Osteocyte (in vitro differentiated cells): ENCODE data around the gene ECE1. TPM values are rescaled to one million over a fixed set of nuclear protein-coding genes. Genes with fewer than 3 reads are reported as not detected.
"Not testable (repeated sequence)": the region's sequence is repeated elsewhere in the genome, so short reads cannot be mapped to it uniquely, and the experiment has no call there.

ENCODE experiments used
- DNase-seq: peaks from one replicate; pipeline ENCODE4 v3.0.0; 2021; ENCODE audit warnings: mixed read lengths; ENCODE audit not compliant: unreplicated experiment; ENCODE audit errors: extremely low spot score
- H3K27ac Mint-ChIP-seq: one replicate; pipeline ENCODE4 v1.8.0; 2021; ENCODE audit warnings: mild to moderate bottlenecking, mixed read lengths; ENCODE audit not compliant: unreplicated experiment
- H3K27me3 Mint-ChIP-seq: one replicate; pipeline ENCODE4 v1.8.0; 2021; ENCODE audit warnings: mixed read lengths; ENCODE audit not compliant: unreplicated experiment
- H3K36me3 Mint-ChIP-seq: one replicate; pipeline ENCODE4 v1.8.0; 2021; ENCODE audit warnings: mixed read lengths; ENCODE audit not compliant: unreplicated experiment
- H3K4me1 Mint-ChIP-seq: one replicate; pipeline ENCODE4 v1.8.0; 2021; ENCODE audit warnings: mixed read lengths; ENCODE audit not compliant: unreplicated experiment
- H3K4me3 Mint-ChIP-seq: one replicate; pipeline ENCODE4 v1.8.0; 2021; ENCODE audit warnings: mild to moderate bottlenecking, moderate library complexity, mixed read lengths; ENCODE audit not compliant: unreplicated experiment
- H3K9me3 Mint-ChIP-seq: one replicate; pipeline ENCODE4 v1.8.0; 2021; ENCODE audit warnings: mixed read lengths; ENCODE audit not compliant: unreplicated experiment
- CTCF ChIP-seq: fragments of 200-600 bp; sonication (generic); IDR thresholded peaks from 2 replicates; pipeline ENCODE4 v1.5.0; 2021; ENCODE audit warnings: antibody characterized with exemption, mild to moderate bottlenecking, moderate library complexity
- total RNA-seq: library from RNA; stranded (reverse); gene quantifications from 2 replicates; pipeline ENCODE4 v1.2.1, GENCODE V29; 2021

The ECE1 gene
- total RNA-seq, 1 donor from 2014 or later: 217 TPM

GRCh38 chr1:21206117-21206516 is 84.1 kb downstream of the ECE1 start:
- H3K27me3 Mint-ChIP-seq: no peaks in the 10 kb centered on the region
- H3K9me3 Mint-ChIP-seq: no peaks in the 10 kb centered on the region
- H3K4me1 Mint-ChIP-seq: no peaks in the 10 kb centered on the region
- no peaks in the 10 kb centered on the region for H3K36me3 Mint-ChIP-seq
- H3K27ac Mint-ChIP-seq: no peak overlapping the region
- no peak for DNase-seq
- no peak for TF ChIP-seq CTCF
- no peak overlapping the region for H3K4me3 Mint-ChIP-seq

- H3K4me3 Mint-ChIP-seq: no peak overlapping the region
- no peak for TF ChIP-seq CTCF
- H3K27me3 Mint-ChIP-seq: no peaks in the 10 kb centered on the region
- no peak for DNase-seq
- no peaks in the 10 kb centered on the region for H3K4me1 Mint-ChIP-seq
- H3K9me3 Mint-ChIP-seq: no peaks in the 10 kb centered on the region
- H3K36me3 Mint-ChIP-seq: no peaks in the 10 kb centered on the region
- H3K27ac Mint-ChIP-seq: no peak overlapping the region
Observed at GRCh38 chr1:21205416-21205815, 84.8 kb downstream of the ECE1 start.

GRCh38 chr1:21201650-21202049 is 88.6 kb downstream of the ECE1 start:
- H3K4me1 Mint-ChIP-seq: no peaks in the 10 kb centered on the region
- no peak for DNase-seq
- no peak overlapping the region for H3K27ac Mint-ChIP-seq
- no peaks in the 10 kb centered on the region for H3K27me3 Mint-ChIP-seq
- no peaks in the 10 kb centered on the region for H3K36me3 Mint-ChIP-seq
- H3K9me3 Mint-ChIP-seq: no peaks in the 10 kb centered on the region
- no peak overlapping the region for H3K4me3 Mint-ChIP-seq
- no peak for TF ChIP-seq CTCF

- not testable (repeated sequence) for H3K9me3 Mint-ChIP-seq, H3K4me1 Mint-ChIP-seq, H3K36me3 Mint-ChIP-seq, H3K27ac Mint-ChIP-seq, DNase-seq, H3K4me3 Mint-ChIP-seq, H3K27me3 Mint-ChIP-seq
Observed at GRCh38 chr1:21201238-21201637, 89.0 kb downstream of the ECE1 start.

- no peaks in the 10 kb centered on the region for H3K27me3 Mint-ChIP-seq
- no peaks in the 10 kb centered on the region for H3K4me1 Mint-ChIP-seq
- DNase-seq: no peak
- no peak overlapping the region for H3K27ac Mint-ChIP-seq
- no peaks in the 10 kb centered on the region for H3K36me3 Mint-ChIP-seq
- no peaks in the 10 kb centered on the region for H3K9me3 Mint-ChIP-seq
- no peak overlapping the region for H3K4me3 Mint-ChIP-seq
- TF ChIP-seq CTCF: no peak
Observed at GRCh38 chr1:21200767-21201166, 89.5 kb downstream of the ECE1 start.

- Mint-ChIP-seq H3K36me3 (no peaks in the 10 kb centered on the region), H3K9me3 (no peaks in the 10 kb centered on the region), H3K4me1 (peaks cover 4% of the 10 kb centered on the region), H3K27ac (no peak overlapping the region), H3K4me3 (no peak overlapping the region), H3K27me3 (no peaks in the 10 kb centered on the region)
- DNase-seq: no peak
- TF ChIP-seq CTCF: no peak
Observed at GRCh38 chr1:21198929-21199328, 91.3 kb downstream of the ECE1 start.
